ENCODE data around the gene SUPT4H1. TPM values are rescaled to one million over a fixed set of nuclear protein-coding genes. Genes with fewer than 3 reads are reported as not detected.

SUPT4H1 gene
- total RNA-seq, 1 donor from 2014 or later, result 51.4 TPM

- no peak for DNase-seq (ENCODE audit: low read depth, low spot score)
Measured at GRCh38 chr17:58365185-58365979, 13.4 kb upstream of the SUPT4H1 start.

- no peak for DNase-seq (ENCODE audit: low read depth, low spot score)
Measured at GRCh38 chr17:58364270-58364942, 12.4 kb upstream of the SUPT4H1 start.

GRCh38 chr17:58363457-58364185, 11.6 kb upstream of the SUPT4H1 start:
- no peak for DNase-seq (ENCODE audit: low read depth, low spot score)

GRCh38 chr17:58362368-58363014, 10.5 kb upstream of the SUPT4H1 start:
- DNase-seq (ENCODE audit: low read depth, low spot score), result no peak

GRCh38 chr17:58360296-58361063, 8.5 kb upstream of the SUPT4H1 start:
- no peak for DNase-seq (ENCODE audit: low read depth, low spot score)

- DNase-seq (ENCODE audit: low read depth, low spot score), result no peak
Measured at GRCh38 chr17:58358408-58359172, 6.6 kb upstream of the SUPT4H1 start.

- no peak for DNase-seq (ENCODE audit: low read depth, low spot score)
Measured at GRCh38 chr17:58357312-58358297, 5.6 kb upstream of the SUPT4H1 start.

GRCh38 chr17:58356231-58356630, 4.2 kb upstream of the SUPT4H1 start:
- DNase-seq (ENCODE audit: low read depth, low spot score), result no peak

GRCh38 chr17:58354541-58355216, 2.7 kb upstream of the SUPT4H1 start:
- DNase-seq (ENCODE audit: low read depth, low spot score), result no peak

- DNase-seq (ENCODE audit: low read depth, low spot score), result no peak
Measured at GRCh38 chr17:58353389-58353825, 1.4 kb upstream of the SUPT4H1 start.

- DNase-seq (ENCODE audit: low read depth, low spot score), result no peak
Measured at GRCh38 chr17:58352596-58353388, 791 bp upstream of the SUPT4H1 start.

- DNase-seq (ENCODE audit: low read depth, low spot score), result no peak
Measured at GRCh38 chr17:58351182-58351581, 819 bp downstream of the SUPT4H1 start.

- DNase-seq (ENCODE audit: low read depth, low spot score), result no peak
Measured at GRCh38 chr17:58348038-58348437, 4.0 kb downstream of the SUPT4H1 start.

- no peak for DNase-seq (ENCODE audit: low read depth, low spot score)
Measured at GRCh38 chr17:58345500-58345899, 6.5 kb downstream of the SUPT4H1 start.

GRCh38 chr17:58344791-58345157, 7.2 kb downstream of the SUPT4H1 start:
- DNase-seq (ENCODE audit: low read depth, low spot score), result no peak

GRCh38 chr17:58344047-58344790, 7.8 kb downstream of the SUPT4H1 start:
- no peak for DNase-seq (ENCODE audit: low read depth, low spot score)

GRCh38 chr17:58343131-58343530, 8.9 kb downstream of the SUPT4H1 start:
- no peak for DNase-seq (ENCODE audit: low read depth, low spot score)

Data from pulmonary artery endothelial cell (primary cell).